Measurements from ENCODE around the gene CMTM3.
"Not testable (repeated sequence)": the region's sequence is repeated elsewhere in the genome, so short reads cannot be mapped to it uniquely, and the experiment has no call there.

Gene CMTM3

GRCh38 chr16:66581246-66581952 lies 23.1 kb upstream of the CMTM3 start:
- no peak for DNase-seq

- DNase-seq, result peak in 1 of 56 donors; percentile 6
These were observed 18.8 kb upstream of the CMTM3 start for GRCh38 chr16:66585481-66586239.

GRCh38 chr16:66587881-66588600 lies 16.5 kb upstream of the CMTM3 start:
- DNase-seq, result peak in 2 of 56 donors; percentile 17 to 18

- peak in 7 of 56 donors; percentile 15 to 46 (median 32) for DNase-seq
These were observed 15.4 kb upstream of the CMTM3 start for GRCh38 chr16:66588981-66589713.

GRCh38 chr16:66590322-66590721 lies 14.2 kb upstream of the CMTM3 start:
- DNase-seq, result no peak

GRCh38 chr16:66591018-66591417 lies 13.5 kb upstream of the CMTM3 start:
- no peak for DNase-seq

- DNase-seq, result no peak
These were observed 12.3 kb upstream of the CMTM3 start for GRCh38 chr16:66592241-66592640.

GRCh38 chr16:66592814-66593213 lies 11.7 kb upstream of the CMTM3 start:
- no peak for DNase-seq

GRCh38 chr16:66594739-66595138 lies 9.8 kb upstream of the CMTM3 start:
- no peak for DNase-seq

- DNase-seq, result not testable (repeated sequence)
These were observed 7.9 kb upstream of the CMTM3 start for GRCh38 chr16:66596559-66596958.

- no peak for DNase-seq
These were observed 7.3 kb upstream of the CMTM3 start for GRCh38 chr16:66596986-66597848.

GRCh38 chr16:66598111-66598510 lies 6.4 kb upstream of the CMTM3 start:
- DNase-seq, result no peak

- no peak for DNase-seq
These were observed 4.8 kb upstream of the CMTM3 start for GRCh38 chr16:66599726-66600125.

- no peak for DNase-seq
These were observed 4.0 kb upstream of the CMTM3 start for GRCh38 chr16:66600477-66600876.

GRCh38 chr16:66601471-66601870 lies 3.0 kb upstream of the CMTM3 start:
- no peak for DNase-seq

- DNase-seq, result peak in 13 of 56 donors; percentile 22 to 60 (median 31)
These were observed 748 bp upstream of the CMTM3 start for GRCh38 chr16:66603537-66604375.

- DNase-seq, result peak in 4 of 56 donors; percentile 49 to 74 (median 52)
These were observed 874 bp downstream of the CMTM3 start for GRCh38 chr16:66605177-66605978.

- DNase-seq, result no peak
These were observed 1.7 kb downstream of the CMTM3 start for GRCh38 chr16:66605979-66606751.

Data from amygdala (tissue), 56 donors.